BLaER1 (cell line): Measurements from ENCODE around the gene MAP3K5.

Experiments
- H3K27ac ChIP-seq: shearing (Covaris generic); formaldehyde crosslinking; 2 replicates; pipeline ENCODE4 v1.8.1; 2022
- H3K27me3 ChIP-seq: shearing (Covaris generic); formaldehyde crosslinking; 2 replicates; pipeline ENCODE4 v1.8.1; 2022
- H3K36me3 ChIP-seq: shearing (Covaris generic); formaldehyde crosslinking; 2 replicates; pipeline ENCODE4 v1.8.1; 2022
- H3K4me1 ChIP-seq: shearing (Covaris generic); formaldehyde crosslinking; 2 replicates; pipeline ENCODE4 v1.8.1; 2022
- H3K4me2 ChIP-seq: shearing (Covaris generic); formaldehyde crosslinking; 2 replicates; pipeline ENCODE4 v1.8.1; 2022
- H3K4me3 ChIP-seq: shearing (Covaris generic); formaldehyde crosslinking; 2 replicates; pipeline ENCODE4 v1.8.1; 2022
- H3K9ac ChIP-seq: shearing (Covaris generic); formaldehyde crosslinking; 2 replicates; pipeline ENCODE4 v1.8.1; 2022
- H3K9me3 ChIP-seq: shearing (Covaris generic); formaldehyde crosslinking; 2 replicates; pipeline ENCODE4 v1.8.1; 2022
- H4K20me1 ChIP-seq: shearing (Covaris generic); formaldehyde crosslinking; 2 replicates; pipeline ENCODE4 v1.8.1; 2022
- Cebpa-rat ChIP-seq: shearing (Covaris generic); IDR thresholded peaks from 2 replicates; pipeline ENCODE4 v1.8.1; 2022

Gene MAP3K5

DNA sequence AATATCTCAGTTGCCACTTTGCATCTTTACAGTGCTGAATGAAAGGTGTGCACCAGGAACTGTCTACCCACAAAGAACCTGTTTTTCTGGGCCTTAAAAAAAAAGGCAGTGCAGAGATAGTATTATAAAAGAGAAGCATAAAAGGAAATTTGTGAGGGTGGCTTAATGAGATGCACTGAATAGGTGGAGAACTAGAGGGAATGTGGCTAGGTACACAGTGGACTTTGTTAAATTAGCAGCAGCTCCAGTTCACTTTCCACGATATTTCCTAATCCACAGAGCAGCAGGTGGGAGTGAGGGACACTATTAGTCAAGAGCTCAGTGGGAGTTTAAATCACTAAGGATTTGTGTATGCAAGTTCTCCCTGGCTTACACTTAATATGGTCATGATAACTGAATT, 280.9 kb downstream of the MAP3K5 start:
- no peak for TF ChIP-seq Cebpa-rat
- no peaks in the 10 kb centered on the region for H3K27me3 ChIP-seq
- peaks cover 7% of the 10 kb centered on the region; the same call in 1 of the 2 replicates for H3K4me1 ChIP-seq
- H3K27ac ChIP-seq = no peak overlapping the region
- no peak overlapping the region for H3K9ac ChIP-seq
- H3K4me2 ChIP-seq = no peak overlapping the region
- no peaks in the 10 kb centered on the region for H4K20me1 ChIP-seq
- no peaks in the 10 kb centered on the region for H3K36me3 ChIP-seq
- no peaks in the 10 kb centered on the region for H3K9me3 ChIP-seq
- H3K4me3 ChIP-seq = no peak overlapping the region

DNA sequence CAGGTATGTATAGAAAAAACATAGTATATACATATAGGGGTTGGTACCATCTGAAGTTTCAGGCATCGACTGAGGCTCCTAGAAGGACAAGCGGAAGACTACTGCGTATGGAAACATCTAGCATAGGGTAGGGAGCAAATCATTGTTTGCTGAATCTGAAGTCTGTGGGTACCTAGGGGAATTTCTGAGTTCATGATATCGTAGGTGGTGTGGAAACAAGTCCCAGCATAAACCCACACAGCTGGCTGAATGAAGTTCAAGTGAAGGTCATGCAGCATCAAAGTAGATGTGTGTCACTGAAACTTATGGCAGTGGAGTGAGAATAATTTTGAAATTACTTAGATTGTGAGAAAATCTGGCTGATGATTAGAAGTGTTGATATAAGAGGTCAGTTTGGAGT, 281.5 kb downstream of the MAP3K5 start:
- H3K36me3 ChIP-seq = no peaks in the 10 kb centered on the region
- H3K27ac ChIP-seq = no peak overlapping the region
- no peak overlapping the region for H3K4me3 ChIP-seq
- no peaks in the 10 kb centered on the region for H3K9me3 ChIP-seq
- H3K4me2 ChIP-seq = no peak overlapping the region
- H3K4me1 ChIP-seq = peaks cover 7% of the 10 kb centered on the region; the same call in 1 of the 2 replicates
- TF ChIP-seq Cebpa-rat = no peak
- H3K27me3 ChIP-seq = no peaks in the 10 kb centered on the region
- H4K20me1 ChIP-seq = no peaks in the 10 kb centered on the region
- H3K9ac ChIP-seq = no peak overlapping the region

DNA sequence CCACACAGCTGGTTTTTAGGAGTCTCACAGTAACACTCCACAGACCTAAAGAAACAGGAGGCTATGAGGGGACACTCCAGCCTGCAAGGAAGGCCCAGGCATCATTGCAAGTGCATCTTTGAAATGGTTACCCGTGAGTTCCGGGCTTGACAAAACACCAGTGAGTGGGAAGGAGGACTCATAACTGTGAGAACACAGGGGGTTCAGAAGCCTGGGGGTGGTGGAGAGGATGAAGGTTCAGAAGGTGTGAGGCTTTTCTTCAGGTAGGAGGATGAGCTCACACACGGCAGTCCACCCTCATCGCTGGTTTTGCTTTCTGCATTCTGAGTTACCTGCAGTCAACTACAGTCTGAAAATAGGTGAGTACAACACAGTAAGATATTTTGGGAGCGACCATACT, 282.0 kb downstream of the MAP3K5 start:
- Histone ChIP-seq H3K27ac (no peak overlapping the region), H3K4me1 (peaks cover 7% of the 10 kb centered on the region; the same call in 1 of the 2 replicates)

DNA sequence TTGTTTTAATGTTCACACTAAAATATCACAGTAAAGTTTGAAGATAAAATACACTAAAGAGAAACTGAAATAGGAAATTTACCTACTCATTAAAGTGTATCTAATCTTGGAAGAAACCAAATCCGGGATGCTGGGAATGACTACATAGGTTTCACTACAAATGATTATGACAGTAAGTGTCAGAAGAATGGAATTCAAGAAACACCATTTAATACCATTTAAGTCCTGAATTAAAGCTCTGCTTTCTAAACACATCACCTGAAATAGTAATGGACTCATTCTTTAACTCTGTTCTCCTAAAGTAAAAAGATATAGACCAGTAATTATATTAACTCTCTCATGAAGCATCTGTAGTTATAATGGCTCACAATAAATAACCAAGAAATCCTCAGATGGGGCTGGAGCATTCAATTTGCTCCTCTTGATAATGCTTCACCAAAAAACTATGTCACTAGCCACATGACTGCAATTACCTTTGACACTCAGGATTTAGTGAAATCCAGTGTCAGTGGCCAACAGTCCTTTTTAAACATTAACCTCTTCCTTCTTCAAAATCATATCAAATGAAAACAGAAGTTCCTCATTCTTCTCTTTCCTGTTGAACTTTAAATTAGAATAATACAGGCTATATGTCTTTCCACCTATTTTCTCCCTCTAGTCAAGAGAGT, 283.4 kb downstream of the MAP3K5 start:
- no peak overlapping the region for H3K9ac ChIP-seq
- no peaks in the 10 kb centered on the region for H3K27me3 ChIP-seq
- no peaks in the 10 kb centered on the region for H3K9me3 ChIP-seq
- H3K27ac ChIP-seq = no peak overlapping the region
- H3K36me3 ChIP-seq = no peaks in the 10 kb centered on the region
- H4K20me1 ChIP-seq = no peaks in the 10 kb centered on the region
- H3K4me2 ChIP-seq = no peak overlapping the region
- H3K4me3 ChIP-seq = no peak overlapping the region
- H3K4me1 ChIP-seq = peaks cover 7% of the 10 kb centered on the region; the same call in 1 of the 2 replicates
- TF ChIP-seq Cebpa-rat = no peak

More for the DNA sequence above, 282.0 kb downstream of the MAP3K5 start:
- H4K20me1 ChIP-seq = no peaks in the 10 kb centered on the region
- H3K36me3 ChIP-seq = no peaks in the 10 kb centered on the region
- no peak overlapping the region for H3K4me2 ChIP-seq
- no peak for TF ChIP-seq Cebpa-rat
- no peaks in the 10 kb centered on the region for H3K9me3 ChIP-seq
- no peaks in the 10 kb centered on the region for H3K27me3 ChIP-seq
- H3K9ac ChIP-seq = no peak overlapping the region
- no peak overlapping the region for H3K4me3 ChIP-seq
